ENCODE results near the gene RNF215.

The RNF215 gene

GRCh38 chr22:30361916-30362650, 25.1 kb downstream of the RNF215 start:
- no peak overlapping the region for H2AFZ ChIP-seq (ENCODE audit: low read depth, low read length, severe bottlenecking)
- H3K4me2 ChIP-seq (ENCODE audit: low read depth, low read length, poor library complexity, severe bottlenecking) = no peak overlapping the region
- no peaks in the 10 kb centered on the region for H3K9me3 ChIP-seq (ENCODE audit: insufficient read depth, low read length)

GRCh38 chr22:30358541-30358940, 28.7 kb downstream of the RNF215 start:
- Histone ChIP-seq H3K9ac (ENCODE audit: low read length) (no peak overlapping the region), H3F3A (ENCODE audit: insufficient read depth) (no peaks in the 10 kb centered on the region), H3K36me3 (ENCODE audit: low read length) (no peaks in the 10 kb centered on the region), H3K27ac (ENCODE audit: low read depth, low read length) (no peak overlapping the region), H3K9me3 (ENCODE audit: insufficient read depth, low read length) (no peaks in the 10 kb centered on the region), H3K4me3 (ENCODE audit: insufficient read depth, low read length, poor library complexity, severe bottlenecking) (no peak overlapping the region), H2AFZ (ENCODE audit: low read depth, low read length, severe bottlenecking) (no peak overlapping the region), H4K20me1 (ENCODE audit: low read depth, low read length) (peaks cover 2% of the 10 kb centered on the region; the same call in 1 of the 2 replicates), H3K4me2 (ENCODE audit: low read depth, low read length, poor library complexity, severe bottlenecking) (no peak overlapping the region), H3K27me3 (ENCODE audit: low read length) (no peaks in the 10 kb centered on the region), H3K9me2 (replicated peaks; ENCODE audit: insufficient read depth, low read length) (no peaks in the 10 kb centered on the region), H3K79me2 (ENCODE audit: insufficient read depth, low read length) (peaks cover 29% of the 10 kb centered on the region)
- TF ChIP-seq CTCF (IDR thresholded peaks at IDR 0.05; ENCODE audit: insufficient read depth, low read length, poor library complexity, severe bottlenecking) = no peak
- TF ChIP-seq EZH2phosphoT487 (conservative IDR thresholded peaks at IDR 0.05; ENCODE audit: low read length) = no peak

More at GRCh38 chr22:30361916-30362650, 25.1 kb downstream of the RNF215 start:
- Histone ChIP-seq H4K20me1 (ENCODE audit: low read depth, low read length) (no peaks in the 10 kb centered on the region), H3K4me3 (ENCODE audit: insufficient read depth, low read length, poor library complexity, severe bottlenecking) (no peak overlapping the region), H3K9me2 (replicated peaks; ENCODE audit: insufficient read depth, low read length) (no peaks in the 10 kb centered on the region), H3F3A (ENCODE audit: insufficient read depth) (no peaks in the 10 kb centered on the region), H3K79me2 (ENCODE audit: insufficient read depth, low read length) (no peaks in the 10 kb centered on the region), H3K27ac (ENCODE audit: low read depth, low read length) (no peak overlapping the region), H3K27me3 (ENCODE audit: low read length) (no peaks in the 10 kb centered on the region), H3K36me3 (ENCODE audit: low read length) (no peaks in the 10 kb centered on the region), H3K9ac (ENCODE audit: low read length) (no peak overlapping the region)
- TF ChIP-seq EZH2phosphoT487 (conservative IDR thresholded peaks at IDR 0.05; ENCODE audit: low read length) = no peak
- no peak for TF ChIP-seq CTCF (IDR thresholded peaks at IDR 0.05; ENCODE audit: insufficient read depth, low read length, poor library complexity, severe bottlenecking)

GRCh38 chr22:30357650-30358215, 29.5 kb downstream of the RNF215 start:
- Histone ChIP-seq H3F3A (ENCODE audit: insufficient read depth) (no peaks in the 10 kb centered on the region), H3K9me2 (replicated peaks; ENCODE audit: insufficient read depth, low read length) (no peaks in the 10 kb centered on the region), H2AFZ (ENCODE audit: low read depth, low read length, severe bottlenecking) (no peak overlapping the region), H3K4me3 (ENCODE audit: insufficient read depth, low read length, poor library complexity, severe bottlenecking) (no peak overlapping the region), H3K9ac (ENCODE audit: low read length) (0 out of 2 replicates have a peak overlapping the region, but pooled peaks have one; percentile 90), H3K4me2 (ENCODE audit: low read depth, low read length, poor library complexity, severe bottlenecking) (peak overlapping the region; percentile 79), H3K9me3 (ENCODE audit: insufficient read depth, low read length) (no peaks in the 10 kb centered on the region), H3K27me3 (ENCODE audit: low read length) (no peaks in the 10 kb centered on the region), H4K20me1 (ENCODE audit: low read depth, low read length) (peaks cover 2% of the 10 kb centered on the region; the same call in 1 of the 2 replicates), H3K36me3 (ENCODE audit: low read length) (no peaks in the 10 kb centered on the region), H3K79me2 (ENCODE audit: insufficient read depth, low read length) (peaks cover 33% of the 10 kb centered on the region), H3K27ac (ENCODE audit: low read depth, low read length) (no peak overlapping the region)
- TF ChIP-seq EZH2phosphoT487 (conservative IDR thresholded peaks at IDR 0.05; ENCODE audit: low read length) = no peak
- TF ChIP-seq CTCF (IDR thresholded peaks at IDR 0.05; ENCODE audit: insufficient read depth, low read length, poor library complexity, severe bottlenecking) = no peak

Measured in SU-DHL-6 (cell line).